Skeletal muscle satellite cell (primary cell): ENCODE measurements around the gene ATL1. TPM values are rescaled to one million over a fixed set of nuclear protein-coding genes. Genes with fewer than 3 reads are reported as not detected.

Experiments
- H3K27me3 ChIP-seq: 2 replicates; pipeline ENCODE4 v1.7.0; 2013; ENCODE audit warnings: low read length; ENCODE audit not compliant: control insufficient read depth, insufficient read depth
- H3K36me3 ChIP-seq: 2 replicates; pipeline ENCODE4 v1.7.0; 2013; ENCODE audit warnings: mild to moderate bottlenecking, control low read depth, low read length; ENCODE audit not compliant: insufficient read depth
- H3K4me1 ChIP-seq: 2 replicates; pipeline ENCODE4 v1.7.0; 2013; ENCODE audit warnings: low read length; ENCODE audit not compliant: control insufficient read depth, insufficient read depth
- H3K4me2 ChIP-seq: 2 replicates; pipeline ENCODE4 v1.7.0; 2013; ENCODE audit warnings: mild to moderate bottlenecking, low read length
- H3K4me3 ChIP-seq: 2 replicates; pipeline ENCODE4 v1.7.0; 2013; ENCODE audit warnings: low read length
- H3K9ac ChIP-seq: 2 replicates; pipeline ENCODE4 v1.7.0; 2013; ENCODE audit warnings: mild to moderate bottlenecking, low read depth, low read length, moderate library complexity
- H3K9me3 ChIP-seq: replicated peaks from 2 replicates; pipeline ENCODE4 v1.7.0; 2013; ENCODE audit warnings: mild to moderate bottlenecking, control low read depth, low read length
- total RNA-seq: library from RNA; depleted of rRNA; stranded (reverse); fragments of >200 nt; gene quantifications from 2 replicates; pipeline ENCODE4 v1.2.3, GENCODE V29; 2012; rRNA removed

The ATL1 gene
- total RNA-seq: 1.8 and 2.4 TPM in 2 replicates

DNA sequence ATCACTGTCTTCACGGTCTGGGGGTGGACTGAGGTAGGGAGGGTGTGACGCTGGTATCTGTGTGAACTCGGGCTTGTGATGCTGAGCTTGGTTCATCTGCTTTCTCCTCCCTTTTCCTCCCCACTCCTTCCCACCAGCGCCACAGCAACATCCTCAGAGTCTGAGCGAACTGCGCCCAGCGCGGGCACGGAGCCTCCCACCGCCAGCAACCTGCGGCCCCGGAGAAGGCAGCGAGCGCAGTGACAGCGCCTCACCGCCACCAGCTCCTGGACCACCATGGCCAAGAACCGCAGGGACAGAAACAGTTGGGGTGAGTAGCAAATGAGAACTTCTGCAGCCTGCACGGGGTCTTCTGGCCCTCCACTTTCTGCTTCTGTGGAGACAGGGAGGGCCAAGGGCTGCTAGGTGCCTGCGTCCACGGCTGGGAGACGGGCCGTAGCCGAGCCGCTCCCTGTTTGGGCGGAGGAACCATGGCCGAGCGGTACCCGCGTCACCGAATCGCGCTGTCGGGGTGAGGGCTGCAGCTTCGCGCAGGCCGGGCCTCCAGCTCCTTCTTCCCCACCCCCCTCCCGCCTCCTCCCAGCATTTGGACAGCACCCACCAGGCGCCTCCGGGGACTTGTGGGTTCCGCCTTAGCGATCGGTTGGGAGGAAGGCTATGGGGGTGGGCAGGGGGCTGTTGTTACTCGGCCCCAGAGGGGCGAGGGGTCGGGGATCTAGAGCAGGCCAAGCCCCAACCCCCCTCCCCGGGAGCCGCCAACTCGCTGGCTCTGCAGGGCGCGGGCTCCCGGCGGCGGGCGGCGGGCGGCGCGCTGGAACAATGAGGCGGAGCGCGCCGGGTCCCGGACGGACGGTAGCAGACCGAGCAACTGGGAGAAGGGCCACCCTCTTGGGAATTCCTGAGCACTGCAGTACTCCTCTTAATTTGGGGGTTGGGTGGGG, at the start of gene ATL1:
ATL1 (plus strand) TSS at position 156 of the 941 bp plus-strand sequence; CDS start at position 277, 121 bp downstream.
- peaks cover 8% of the 10 kb centered on the region for H3K4me1 ChIP-seq
- H3K27me3 ChIP-seq: peaks cover 11% of the 10 kb centered on the region
- peak within 1 kb of the TSS; percentile 100 for H3K4me2 ChIP-seq
- H3K9ac ChIP-seq: peak within 1 kb of the TSS; percentile 76
- no peaks in the 10 kb centered on the region for H3K9me3 ChIP-seq
- no peaks in the 10 kb centered on the region for H3K36me3 ChIP-seq
- peak within 1 kb of the TSS; percentile 95 for H3K4me3 ChIP-seq

DNA sequence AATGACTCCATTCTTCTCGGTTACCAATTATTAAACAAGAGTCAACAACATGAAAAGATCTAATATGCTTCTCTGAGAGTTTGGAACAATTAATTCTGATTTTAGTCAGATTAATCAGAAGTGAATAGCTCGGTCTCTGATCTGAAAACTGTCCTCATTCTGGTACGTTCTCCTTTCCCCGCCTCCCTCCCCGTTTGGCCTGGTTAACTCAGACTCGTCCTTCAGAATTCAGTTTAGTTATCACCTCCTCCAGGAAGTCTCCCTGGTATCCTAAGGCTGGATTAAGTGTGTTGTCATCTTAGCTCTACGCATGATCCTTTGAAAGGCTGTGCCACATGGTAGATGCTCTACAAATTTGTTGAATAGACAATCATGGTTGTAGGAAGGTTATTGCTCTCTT, 49.8 kb upstream of the ATL1 start:
- peaks cover 5% of the 10 kb centered on the region for H3K36me3 ChIP-seq
- no peak overlapping the region for H3K9ac ChIP-seq
- H3K9me3 ChIP-seq: no peaks in the 10 kb centered on the region

GRCh38 chr14:50512463-50512862, 47.5 kb upstream of the ATL1 start:
- H3K4me1 ChIP-seq: no peaks in the 10 kb centered on the region
- no peaks in the 10 kb centered on the region for H3K9me3 ChIP-seq
- no peak overlapping the region for H3K4me3 ChIP-seq
- H3K36me3 ChIP-seq: peaks cover 5% of the 10 kb centered on the region
- no peaks in the 10 kb centered on the region for H3K27me3 ChIP-seq
- no peak overlapping the region for H3K4me2 ChIP-seq
- no peak overlapping the region for H3K9ac ChIP-seq

More for the DNA sequence above, 49.8 kb upstream of the ATL1 start:
- no peak overlapping the region for H3K4me3 ChIP-seq
- H3K4me1 ChIP-seq: no peaks in the 10 kb centered on the region
- H3K4me2 ChIP-seq: no peak overlapping the region
- H3K27me3 ChIP-seq: no peaks in the 10 kb centered on the region

GRCh38 chr14:50516091-50516490, 43.9 kb upstream of the ATL1 start:
- H3K9me3 ChIP-seq: no peaks in the 10 kb centered on the region
- no peak overlapping the region for H3K4me3 ChIP-seq
- no peaks in the 10 kb centered on the region for H3K27me3 ChIP-seq
- H3K4me2 ChIP-seq: no peak overlapping the region
- H3K36me3 ChIP-seq: peaks cover 5% of the 10 kb centered on the region
- H3K9ac ChIP-seq: no peak overlapping the region
- H3K4me1 ChIP-seq: peaks cover 4% of the 10 kb centered on the region

DNA sequence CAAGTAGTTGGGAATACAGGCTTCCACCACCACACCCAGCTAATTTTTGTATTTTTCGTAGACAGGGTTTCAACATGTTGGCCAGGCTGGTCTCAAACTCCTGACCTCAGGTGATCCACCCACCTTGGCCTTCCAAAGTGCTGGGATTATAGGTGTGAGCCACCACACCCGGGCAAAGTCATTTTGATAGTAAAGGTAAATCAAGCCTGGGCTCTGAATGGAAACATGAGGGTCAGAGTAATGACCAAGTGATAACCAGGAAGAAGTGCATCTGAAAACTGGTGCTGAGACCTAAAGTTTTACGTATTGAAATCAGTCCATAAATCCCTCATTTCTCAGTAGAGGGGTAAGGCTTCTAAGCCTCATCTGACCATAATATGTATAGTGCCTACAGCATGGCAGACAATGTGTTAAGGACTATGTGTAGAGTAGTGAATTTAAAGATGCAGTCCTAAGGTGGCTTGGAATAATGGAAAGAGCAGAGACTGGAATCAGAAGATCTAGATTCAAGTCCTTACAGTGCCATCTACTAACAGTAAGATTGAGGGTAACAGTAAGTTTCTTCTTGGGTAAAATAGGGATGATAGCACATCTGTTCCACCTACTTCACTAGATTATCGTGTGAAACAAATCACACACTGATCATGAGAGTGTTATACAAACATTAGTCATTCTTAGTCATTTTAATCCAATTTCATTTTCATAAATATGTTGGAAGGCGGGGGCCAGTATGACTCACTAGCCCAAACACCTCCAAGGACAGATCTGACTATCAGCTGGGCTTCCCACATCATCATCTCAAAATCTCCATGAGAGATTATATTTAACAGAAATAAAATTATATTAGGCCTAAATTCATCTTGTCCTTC, 38.8 kb upstream of the ATL1 start:
- Histone ChIP-seq H3K9me3 (no peaks in the 10 kb centered on the region), H3K9ac (peak overlapping the region; percentile 45), H3K27me3 (no peaks in the 10 kb centered on the region), H3K36me3 (peaks cover 3% of the 10 kb centered on the region), H3K4me3 (peak overlapping the region; percentile 44), H3K4me1 (peaks cover 30% of the 10 kb centered on the region), H3K4me2 (peak overlapping the region; percentile 65)

- Histone ChIP-seq H3K4me3 (peak overlapping the region; percentile 44), H3K4me1 (peaks cover 31% of the 10 kb centered on the region), H3K9me3 (no peaks in the 10 kb centered on the region), H3K4me2 (peak overlapping the region; percentile 62), H3K27me3 (no peaks in the 10 kb centered on the region), H3K36me3 (peaks cover 8% of the 10 kb centered on the region), H3K9ac (peak overlapping the region; percentile 45)
Measured at GRCh38 chr14:50521912-50522341, 38.0 kb upstream of the ATL1 start.

DNA sequence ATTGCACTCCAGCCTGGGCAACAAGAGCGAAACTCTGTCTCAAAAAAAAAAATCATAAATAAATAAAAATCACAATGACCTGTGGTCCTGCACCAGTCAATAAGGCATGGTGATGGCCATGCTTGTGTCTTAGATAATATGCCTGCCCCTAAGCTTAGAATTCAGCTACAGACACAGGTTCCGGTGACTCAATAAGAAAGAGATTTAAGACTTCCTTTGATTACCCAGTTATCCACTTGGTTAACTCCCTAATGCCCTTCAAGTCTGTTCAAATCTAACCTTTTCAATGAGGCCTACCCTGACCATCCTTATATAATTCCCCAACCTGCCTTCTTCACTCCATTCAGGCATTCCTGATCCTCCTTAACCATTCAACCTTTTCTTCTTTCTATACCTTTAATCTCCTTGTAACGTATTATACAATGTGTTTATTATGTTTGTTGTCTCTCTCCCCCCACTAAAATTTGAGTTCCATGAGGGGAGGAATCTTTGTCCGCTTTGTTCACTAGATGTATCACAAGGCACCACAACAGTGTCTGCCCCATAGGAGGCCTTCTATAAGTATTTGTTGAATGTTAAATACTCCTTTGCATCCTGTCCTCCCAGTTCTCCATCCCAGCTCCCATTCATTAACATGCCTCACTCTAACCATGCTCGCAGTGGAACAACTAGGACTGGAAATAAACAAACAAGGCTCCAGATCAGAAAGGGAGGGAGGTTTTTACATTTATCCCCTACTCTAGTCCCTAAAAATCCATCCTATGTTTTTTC, 36.5 kb upstream of the ATL1 start:
- Histone ChIP-seq H3K4me3 (no peak overlapping the region), H3K4me2 (no peak overlapping the region), H3K36me3 (peaks cover 8% of the 10 kb centered on the region), H3K9me3 (no peaks in the 10 kb centered on the region), H3K9ac (no peak overlapping the region), H3K4me1 (peaks cover 46% of the 10 kb centered on the region), H3K27me3 (no peaks in the 10 kb centered on the region)

DNA sequence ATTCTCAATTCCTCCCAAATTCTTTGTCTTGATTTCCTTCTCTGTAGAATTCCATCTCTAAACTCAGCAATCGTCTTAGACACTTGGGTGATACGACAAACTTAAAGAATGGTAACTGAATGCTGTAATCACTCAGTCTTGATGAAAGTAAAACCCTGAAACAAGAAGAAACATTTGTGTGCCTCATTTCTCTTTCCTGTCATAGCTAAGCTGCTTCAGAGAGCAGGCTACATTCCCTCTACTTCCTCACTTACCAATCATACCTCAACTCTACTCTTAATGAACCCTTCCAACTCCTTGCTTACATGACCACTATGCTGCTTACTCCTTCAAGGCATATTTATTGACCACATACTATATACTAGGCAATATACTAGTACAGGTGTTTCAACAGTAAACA, 35.9 kb upstream of the ATL1 start:
- H3K4me3 ChIP-seq: no peak overlapping the region
- no peak overlapping the region for H3K4me2 ChIP-seq
- H3K4me1 ChIP-seq: peaks cover 52% of the 10 kb centered on the region

GRCh38 chr14:50524731-50525515, 35.0 kb upstream of the ATL1 start:
- Histone ChIP-seq H3K27me3 (no peaks in the 10 kb centered on the region), H3K9ac (no peak overlapping the region), H3K4me2 (no peak overlapping the region), H3K36me3 (peaks cover 14% of the 10 kb centered on the region), H3K9me3 (no peaks in the 10 kb centered on the region), H3K4me1 (peaks cover 60% of the 10 kb centered on the region), H3K4me3 (no peak overlapping the region)

More for the DNA sequence above, 35.9 kb upstream of the ATL1 start:
- Histone ChIP-seq H3K27me3 (no peaks in the 10 kb centered on the region), H3K9me3 (no peaks in the 10 kb centered on the region), H3K9ac (no peak overlapping the region), H3K36me3 (peaks cover 9% of the 10 kb centered on the region)

GRCh38 chr14:50528000-50528399, 31.9 kb upstream of the ATL1 start:
- H3K9me3 ChIP-seq: no peaks in the 10 kb centered on the region
- peak overlapping the region; percentile 7 for H3K4me3 ChIP-seq
- H3K9ac ChIP-seq: peak overlapping the region; percentile 7
- H3K36me3 ChIP-seq: peaks cover 14% of the 10 kb centered on the region
- H3K4me1 ChIP-seq: peaks cover 47% of the 10 kb centered on the region
- H3K4me2 ChIP-seq: peak overlapping the region; percentile 85
- H3K27me3 ChIP-seq: no peaks in the 10 kb centered on the region
